Suppressor macrophage treated with lipopolysaccharide for 1 hour (primary cell): ENCODE measurements around the gene KBTBD13.

Source experiments
- DNase-seq, 3 donors: peaks; one replicate each; pipeline ENCODE4 v3.0.0-alpha.2; 2020 to 2022

Gene KBTBD13

GRCh38 chr15:65052956-65053355, 23.6 kb upstream of the KBTBD13 start:
- no peak for DNase-seq

GRCh38 chr15:65054333-65055200, 22.0 kb upstream of the KBTBD13 start:
- peak; percentile 68 to 85 (median 79) for DNase-seq

- DNase-seq, result peak in 1 of 3 donors; percentile 15
These were observed 21.2 kb upstream of the KBTBD13 start for GRCh38 chr15:65055201-65055870.

- peak in 1 of 3 donors; percentile 17 for DNase-seq
These were observed 20.4 kb upstream of the KBTBD13 start for GRCh38 chr15:65056106-65056505.

GRCh38 chr15:65056868-65057548, 19.5 kb upstream of the KBTBD13 start:
- DNase-seq, result peak in 1 of 3 donors; percentile 13

- DNase-seq, result no peak
These were observed 19.0 kb upstream of the KBTBD13 start for GRCh38 chr15:65057549-65057940.

GRCh38 chr15:65058394-65059368, 17.9 kb upstream of the KBTBD13 start:
- no peak for DNase-seq

GRCh38 chr15:65059369-65059750, 17.2 kb upstream of the KBTBD13 start:
- DNase-seq, result no peak

GRCh38 chr15:65059931-65060596, 16.5 kb upstream of the KBTBD13 start:
- DNase-seq, result peak in 2 of 3 donors; percentile 16 to 18

GRCh38 chr15:65060641-65061397, 15.7 kb upstream of the KBTBD13 start:
- no peak for DNase-seq

- no peak for DNase-seq
These were observed 14.5 kb upstream of the KBTBD13 start for GRCh38 chr15:65062061-65062460.

- DNase-seq, result no peak
These were observed 13.8 kb upstream of the KBTBD13 start for GRCh38 chr15:65062726-65063125.

- peak in 1 of 3 donors; percentile 19 for DNase-seq
These were observed 10.4 kb upstream of the KBTBD13 start for GRCh38 chr15:65066001-65066634.

GRCh38 chr15:65066635-65067316, 9.8 kb upstream of the KBTBD13 start:
- no peak for DNase-seq

GRCh38 chr15:65067317-65067644, 9.3 kb upstream of the KBTBD13 start:
- no peak for DNase-seq

GRCh38 chr15:65067645-65068402, 8.7 kb upstream of the KBTBD13 start, which contains the start of gene RASL12:
Gene RASL12 (minus strand): TSS chr15:65067991. CDS start chr15:65067835, 156 bp downstream.
- no peak for DNase-seq

GRCh38 chr15:65068403-65068788, 8.2 kb upstream of the KBTBD13 start:
- DNase-seq, result no peak

- DNase-seq, result peak; percentile 20 to 55 (median 37)
These were observed 7.4 kb upstream of the KBTBD13 start for GRCh38 chr15:65069179-65069578.
